ENCODE data around the gene SPNS2. TPM values are rescaled to one million over a fixed set of nuclear protein-coding genes. Genes with fewer than 3 reads are reported as not detected.

Gene SPNS2
- polyA plus RNA-seq, 1 of the 3 experiments (the other 2 are of a cell fraction), result 0.08 TPM

- Histone ChIP-seq H3K4me1 (ENCODE audit: control insufficient read depth in 1 of 2, insufficient read depth in 2 of 2, low read depth in 1 of 2, low read length in 1 of 2) (peaks cover 0 to 35% of the 10 kb centered on the region in 2 experiments; a peak in 1 of 4 replicates), H3K9me3 (no peaks in the 10 kb centered on the region), H3F3A (replicated peaks; ENCODE audit: insufficient read depth) (no peaks in the 10 kb centered on the region), H3K4me3 (ENCODE audit: low read depth in 2 of 2, low read length in 1 of 2) (no peak overlapping the region), H3K4me2 (no peak overlapping the region), H3K9me2 (no peaks in the 10 kb centered on the region), H3K27ac (ENCODE audit: low read depth in 2 of 2, low read length in 1 of 2) (no peak overlapping the region), H2AFZ (ENCODE audit: low read depth) (no peak overlapping the region), H4K20me1 (ENCODE audit: insufficient read depth) (no peaks in the 10 kb centered on the region), H3K27me3 (ENCODE audit: insufficient read depth) (peaks cover 76% of the 10 kb centered on the region), H3K79me2 (ENCODE audit: insufficient read depth) (no peaks in the 10 kb centered on the region), H3K9ac (no peak overlapping the region), H3K36me3 (replicated peaks in 1 of 2; ENCODE audit: control insufficient read depth in 1 of 2, insufficient read depth in 2 of 2, low read length in 1 of 2) (no peaks in the 10 kb centered on the region)
- no peak for TF ChIP-seq NFIC (IDR thresholded peaks at IDR 0.05; ENCODE audit: borderline replicate concordance)
- ChIA-PET CTCF (interaction anchor here (0.6 to 9.7 kb wide), 5 partner anchors 13 to 175 kb away, joined by 3 to 75 read pairs (median 8); no protein-coding TSS in a partner anchor), POLR2A (no interaction called here)
- DNase-seq, result no peak
- 47% methylated on average over 5 of the region's 7 CpGs for WGBS (ENCODE audit: low lambda C conversion rate)
Observed at GRCh38 chr17:4587195-4587594, 88.5 kb downstream of the SPNS2 start.

DNA sequence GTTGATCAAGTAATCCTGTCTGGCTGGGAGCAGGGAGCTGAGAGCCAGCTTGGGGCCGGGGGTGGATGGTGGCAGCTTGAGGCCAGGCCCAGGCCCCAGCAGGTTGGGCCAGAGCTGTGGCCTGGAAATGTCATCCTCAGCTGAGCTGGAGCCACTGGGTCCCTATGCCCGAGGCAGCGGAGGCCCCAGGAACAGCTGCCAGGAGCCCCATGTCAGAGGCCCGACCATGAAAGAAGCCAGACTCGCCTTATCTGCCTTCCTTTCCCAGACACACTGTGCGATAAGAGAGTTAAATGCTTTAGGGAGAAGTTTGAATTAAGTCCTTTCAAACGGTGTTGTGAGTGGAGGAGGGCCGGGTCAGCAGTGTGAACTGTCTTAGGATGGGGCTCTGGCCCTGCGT, 89.1 kb downstream of the SPNS2 start:
- POLR2A ChIA-PET, result no interaction called here
- H3K9me2 ChIP-seq, result no peaks in the 10 kb centered on the region
- H2AFZ ChIP-seq (ENCODE audit: low read depth), result no peak overlapping the region
- no peak overlapping the region for H3K4me3 ChIP-seq (ENCODE audit: low read depth in 2 of 2, low read length in 1 of 2)
- H3K27me3 ChIP-seq (ENCODE audit: insufficient read depth), result peaks cover 69% of the 10 kb centered on the region
- 29% methylated on average over 7 of the region's 9 CpGs for WGBS (ENCODE audit: low lambda C conversion rate)
- H3K9ac ChIP-seq, result no peak overlapping the region
- DNase-seq, result peak; percentile 94
- H3K9me3 ChIP-seq, result no peaks in the 10 kb centered on the region
- H3K36me3 ChIP-seq (replicated peaks in 1 of 2; ENCODE audit: control insufficient read depth in 1 of 2, insufficient read depth in 2 of 2, low read length in 1 of 2), result no peaks in the 10 kb centered on the region
- H3K4me1 ChIP-seq (ENCODE audit: control insufficient read depth in 1 of 2, insufficient read depth in 2 of 2, low read depth in 1 of 2, low read length in 1 of 2), result peaks cover 0 to 30% of the 10 kb centered on the region in 2 experiments; a peak in 1 of 4 replicates
- CTCF ChIA-PET, result interaction anchor here (0.6 to 9.7 kb wide), 4 partner anchors 12 to 175 kb away, joined by 3 to 75 read pairs (median 15); no protein-coding TSS in a partner anchor
- H3K79me2 ChIP-seq (ENCODE audit: insufficient read depth), result no peaks in the 10 kb centered on the region
- no peaks in the 10 kb centered on the region for H4K20me1 ChIP-seq (ENCODE audit: insufficient read depth)
- H3K4me2 ChIP-seq, result no peak overlapping the region
- H3K27ac ChIP-seq (ENCODE audit: low read depth in 2 of 2, low read length in 1 of 2), result no peak overlapping the region
- no peaks in the 10 kb centered on the region for H3F3A ChIP-seq (replicated peaks; ENCODE audit: insufficient read depth)
- TF ChIP-seq CTCF (IDR thresholded peaks at IDR 0.05) (no peak), ELF1 (IDR thresholded peaks at IDR 0.05) (no peak), USF1 (IDR thresholded peaks at IDR 0.05; ENCODE audit: borderline replicate concordance, low read depth) (no peak), MEF2A (IDR thresholded peaks at IDR 0.05; ENCODE audit: borderline replicate concordance, low read depth) (no peak), RCOR1 (IDR thresholded peaks at IDR 0.05; ENCODE audit: low read length) (peak; percentile 100), GABPA (IDR thresholded peaks at IDR 0.05; ENCODE audit: low read depth) (no peak), NRF1 (IDR thresholded peaks at IDR 0.05; ENCODE audit: low read depth, low read length) (no peak), EP300 (IDR thresholded peaks at IDR 0.05; ENCODE audit: borderline replicate concordance in 1 of 2, low read depth in 1 of 2, low read length in 1 of 2) (peak in 1 of 2 experiments; percentile 98; a peak in 2 of 4 replicates), POLR2AphosphoS5 (IDR thresholded peaks at IDR 0.05; ENCODE audit: low read depth, low read length) (peak; percentile 55), FOXM1 (IDR thresholded peaks at IDR 0.05; ENCODE audit: low read depth) (no peak), SMC3 (IDR thresholded peaks at IDR 0.05; ENCODE audit: low read depth, low read length) (no peak), CHD2 (IDR thresholded peaks at IDR 0.05; ENCODE audit: low read length, partially characterized antibody) (peak; percentile 92), TEAD4 (IDR thresholded peaks at IDR 0.05; ENCODE audit: borderline replicate concordance, insufficient read depth) (no peak), RAD21 (IDR thresholded peaks at IDR 0.05; ENCODE audit: low read length) (no peak), GATA2 (CRISPR knock-in tag; IDR thresholded peaks at IDR 0.05) (peak; percentile 100), FOSL2 (IDR thresholded peaks at IDR 0.05; ENCODE audit: borderline replicate concordance, low read depth) (no peak), FOXJ3 (CRISPR knock-in tag; IDR thresholded peaks at IDR 0.05) (peak; percentile 91)
- TF ChIP-seq, protein P1, sequence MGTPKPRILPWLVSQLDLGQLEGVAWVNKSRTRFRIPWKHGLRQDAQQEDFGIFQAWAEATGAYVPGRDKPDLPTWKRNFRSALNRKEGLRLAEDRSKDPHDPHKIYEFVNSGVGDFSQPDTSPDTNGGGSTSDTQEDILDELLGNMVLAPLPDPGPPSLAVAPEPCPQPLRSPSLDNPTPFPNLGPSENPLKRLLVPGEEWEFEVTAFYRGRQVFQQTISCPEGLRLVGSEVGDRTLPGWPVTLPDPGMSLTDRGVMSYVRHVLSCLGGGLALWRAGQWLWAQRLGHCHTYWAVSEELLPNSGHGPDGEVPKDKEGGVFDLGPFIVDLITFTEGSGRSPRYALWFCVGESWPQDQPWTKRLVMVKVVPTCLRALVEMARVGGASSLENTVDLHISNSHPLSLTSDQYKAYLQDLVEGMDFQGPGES (IDR thresholded peaks at IDR 0.05; ENCODE audit: low read depth, low read length), result no peak
- TF ChIP-seq, protein P2, sequence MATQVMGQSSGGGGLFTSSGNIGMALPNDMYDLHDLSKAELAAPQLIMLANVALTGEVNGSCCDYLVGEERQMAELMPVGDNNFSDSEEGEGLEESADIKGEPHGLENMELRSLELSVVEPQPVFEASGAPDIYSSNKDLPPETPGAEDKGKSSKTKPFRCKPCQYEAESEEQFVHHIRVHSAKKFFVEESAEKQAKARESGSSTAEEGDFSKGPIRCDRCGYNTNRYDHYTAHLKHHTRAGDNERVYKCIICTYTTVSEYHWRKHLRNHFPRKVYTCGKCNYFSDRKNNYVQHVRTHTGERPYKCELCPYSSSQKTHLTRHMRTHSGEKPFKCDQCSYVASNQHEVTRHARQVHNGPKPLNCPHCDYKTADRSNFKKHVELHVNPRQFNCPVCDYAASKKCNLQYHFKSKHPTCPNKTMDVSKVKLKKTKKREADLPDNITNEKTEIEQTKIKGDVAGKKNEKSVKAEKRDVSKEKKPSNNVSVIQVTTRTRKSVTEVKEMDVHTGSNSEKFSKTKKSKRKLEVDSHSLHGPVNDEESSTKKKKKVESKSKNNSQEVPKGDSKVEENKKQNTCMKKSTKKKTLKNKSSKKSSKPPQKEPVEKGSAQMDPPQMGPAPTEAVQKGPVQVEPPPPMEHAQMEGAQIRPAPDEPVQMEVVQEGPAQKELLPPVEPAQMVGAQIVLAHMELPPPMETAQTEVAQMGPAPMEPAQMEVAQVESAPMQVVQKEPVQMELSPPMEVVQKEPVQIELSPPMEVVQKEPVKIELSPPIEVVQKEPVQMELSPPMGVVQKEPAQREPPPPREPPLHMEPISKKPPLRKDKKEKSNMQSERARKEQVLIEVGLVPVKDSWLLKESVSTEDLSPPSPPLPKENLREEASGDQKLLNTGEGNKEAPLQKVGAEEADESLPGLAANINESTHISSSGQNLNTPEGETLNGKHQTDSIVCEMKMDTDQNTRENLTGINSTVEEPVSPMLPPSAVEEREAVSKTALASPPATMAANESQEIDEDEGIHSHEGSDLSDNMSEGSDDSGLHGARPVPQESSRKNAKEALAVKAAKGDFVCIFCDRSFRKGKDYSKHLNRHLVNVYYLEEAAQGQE (IDR thresholded peaks at IDR 0.05; ENCODE audit: low read depth, low read length), result no peak
- TF ChIP-seq, protein P3, sequence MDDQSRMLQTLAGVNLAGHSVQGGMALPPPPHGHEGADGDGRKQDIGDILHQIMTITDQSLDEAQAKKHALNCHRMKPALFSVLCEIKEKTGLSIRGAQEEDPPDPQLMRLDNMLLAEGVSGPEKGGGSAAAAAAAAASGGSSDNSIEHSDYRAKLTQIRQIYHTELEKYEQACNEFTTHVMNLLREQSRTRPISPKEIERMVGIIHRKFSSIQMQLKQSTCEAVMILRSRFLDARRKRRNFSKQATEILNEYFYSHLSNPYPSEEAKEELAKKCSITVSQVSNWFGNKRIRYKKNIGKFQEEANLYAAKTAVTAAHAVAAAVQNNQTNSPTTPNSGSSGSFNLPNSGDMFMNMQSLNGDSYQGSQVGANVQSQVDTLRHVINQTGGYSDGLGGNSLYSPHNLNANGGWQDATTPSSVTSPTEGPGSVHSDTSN (IDR thresholded peaks at IDR 0.05), result peak; percentile 59

All from SK-N-SH (cell line).